Activated CD8-positive, alpha-beta T cell treated with anti-CD3 and anti-CD28 coated beads for 36 hours (primary cell): Measurements from ENCODE around the gene SHISA9. TPM values are rescaled to one million over a fixed set of nuclear protein-coding genes. Genes with fewer than 3 reads are reported as not detected.

Source experiments
- ATAC-seq: fragments of 200-7000 bp; cut with Tn5 transposase; one replicate; pipeline ENCODE4 v1.10.0; 2021; ENCODE audit warnings: mild to moderate bottlenecking, moderate library complexity
- CTCF ChIA-PET: fragments of 350-600 bp; sonication (Branson Sonifier 250); formaldehyde crosslinking; loops from one replicate; lab custom pipeline; 2021; ENCODE audit warnings: antibody characterized with exemption; lab: Charles Lee
- POLR2A ChIA-PET: fragments of 350-600 bp; sonication (Branson Sonifier 250); formaldehyde crosslinking; loops from one replicate; lab custom pipeline; 2021; ENCODE audit warnings: antibody characterized with exemption; lab: Charles Lee
- DNase-seq: peaks from one replicate; pipeline ENCODE4 v3.0.0-alpha.2; 2020
- H3K27ac Mint-ChIP-seq: one replicate; pipeline ENCODE4 v1.8.0; 2021; ENCODE audit warnings: mild to moderate bottlenecking, mixed read lengths
- H3K27me3 Mint-ChIP-seq: one replicate; pipeline ENCODE4 v1.8.0; 2021; ENCODE audit warnings: mixed read lengths
- H3K36me3 Mint-ChIP-seq: one replicate; pipeline ENCODE4 v1.8.0; 2021; ENCODE audit warnings: low read depth, mixed read lengths
- H3K4me1 Mint-ChIP-seq: one replicate; pipeline ENCODE4 v1.8.0; 2021; ENCODE audit warnings: low read depth, mixed read lengths
- H3K4me3 Mint-ChIP-seq: one replicate; pipeline ENCODE4 v1.8.0; 2021; ENCODE audit warnings: mild to moderate bottlenecking, moderate library complexity, mixed read lengths
- H3K9me3 Mint-ChIP-seq: one replicate; pipeline ENCODE4 v1.8.0; 2021; ENCODE audit warnings: mixed read lengths
- CTCF ChIP-seq: fragments of 200-600 bp; IDR thresholded peaks from one replicate; pipeline ENCODE4 v1.8.0; 2022; ENCODE audit warnings: antibody characterized with exemption, mild to moderate bottlenecking
- intact Hi-C: fragments of 100-400 bp; cut with micrococcal nuclease; formaldehyde crosslinking; loops from one replicate; pipeline ENCODE4 v1.10.0; 2022
- total RNA-seq, 2 experiments: library from RNA; stranded (reverse); gene quantifications; one replicate each; pipeline ENCODE4 v1.2.3, GENCODE V29; 2021

SHISA9 gene
- total RNA-seq, 2 experiments from 2014 or later, result not detected

- ATAC-seq, result no peak
- Mint-ChIP-seq H3K36me3 (no peaks in the 10 kb centered on the region), H3K9me3 (no peaks in the 10 kb centered on the region), H3K27me3 (peaks cover 6% of the 10 kb centered on the region), H3K4me3 (no peak overlapping the region), H3K4me1 (no peaks in the 10 kb centered on the region), H3K27ac (no peak overlapping the region)
- no peak for TF ChIP-seq CTCF
- POLR2A ChIA-PET, result no interaction called here
- CTCF ChIA-PET, result no interaction called here
- intact Hi-C loops, result no loop called here
- no peak for DNase-seq
Observed at GRCh38 chr16:12866981-12867551, 34.3 kb upstream of the SHISA9 start.

- H3K4me3 Mint-ChIP-seq, result no peak overlapping the region
- no peak overlapping the region for H3K27ac Mint-ChIP-seq
- ChIA-PET POLR2A (no interaction called here), CTCF (interaction anchor here (1.0 kb wide), 1 partner anchor 294 kb away, joined by 3 read pairs; no protein-coding TSS in a partner anchor)
- DNase-seq, result no peak
- no peak for TF ChIP-seq CTCF
- H3K4me1 Mint-ChIP-seq, result no peaks in the 10 kb centered on the region
- no peaks in the 10 kb centered on the region for H3K9me3 Mint-ChIP-seq
- H3K36me3 Mint-ChIP-seq, result no peaks in the 10 kb centered on the region
- ATAC-seq, result no peak
- peaks cover 5% of the 10 kb centered on the region for H3K27me3 Mint-ChIP-seq
- intact Hi-C loops, result no loop called here
Observed at GRCh38 chr16:12868169-12868568, 33.2 kb upstream of the SHISA9 start.

- Mint-ChIP-seq H3K9me3 (no peaks in the 10 kb centered on the region), H3K4me3 (no peak overlapping the region), H3K4me1 (no peaks in the 10 kb centered on the region), H3K27me3 (peaks cover 6% of the 10 kb centered on the region), H3K36me3 (no peaks in the 10 kb centered on the region), H3K27ac (no peak overlapping the region)
- intact Hi-C loops, result no loop called here
- ATAC-seq, result no peak
- TF ChIP-seq CTCF, result no peak
- DNase-seq, result no peak
- ChIA-PET CTCF (interaction anchor here (1.0 kb wide), 1 partner anchor 295 kb away, joined by 3 read pairs; no protein-coding TSS in a partner anchor), POLR2A (no interaction called here)
Observed at GRCh38 chr16:12868788-12869187, 32.6 kb upstream of the SHISA9 start.

GRCh38 chr16:12869698-12870427, 31.5 kb upstream of the SHISA9 start:
- Mint-ChIP-seq H3K27me3 (peaks cover 8% of the 10 kb centered on the region), H3K27ac (no peak overlapping the region), H3K9me3 (no peaks in the 10 kb centered on the region), H3K4me3 (no peak overlapping the region), H3K4me1 (no peaks in the 10 kb centered on the region), H3K36me3 (no peaks in the 10 kb centered on the region)
- TF ChIP-seq CTCF, result no peak
- intact Hi-C loops, result no loop called here
- POLR2A ChIA-PET, result interaction anchor here (0.6 kb wide), 1 partner anchor 62 kb away, joined by 3 read pairs; no protein-coding TSS in a partner anchor
- DNase-seq (no peak), ATAC-seq (no peak)
- CTCF ChIA-PET, result no interaction called here

- Mint-ChIP-seq H3K4me3 (no peak overlapping the region), H3K36me3 (no peaks in the 10 kb centered on the region), H3K9me3 (no peaks in the 10 kb centered on the region), H3K4me1 (no peaks in the 10 kb centered on the region), H3K27ac (no peak overlapping the region), H3K27me3 (peaks cover 8% of the 10 kb centered on the region)
- DNase-seq (no peak), ATAC-seq (no peak)
- TF ChIP-seq CTCF, result no peak
- intact Hi-C loops, result no loop called here
- ChIA-PET POLR2A (no interaction called here), CTCF (no interaction called here)
Observed at GRCh38 chr16:12871784-12872183, 29.6 kb upstream of the SHISA9 start.
